ENCODE results near the gene NRXN3. TPM values are rescaled to one million over a fixed set of nuclear protein-coding genes. Genes with fewer than 3 reads are reported as not detected.

Gene NRXN3
- total and polyA plus RNA-seq, 4 donors, result 1.4 to 8.3 (median 4.4) TPM

DNA sequence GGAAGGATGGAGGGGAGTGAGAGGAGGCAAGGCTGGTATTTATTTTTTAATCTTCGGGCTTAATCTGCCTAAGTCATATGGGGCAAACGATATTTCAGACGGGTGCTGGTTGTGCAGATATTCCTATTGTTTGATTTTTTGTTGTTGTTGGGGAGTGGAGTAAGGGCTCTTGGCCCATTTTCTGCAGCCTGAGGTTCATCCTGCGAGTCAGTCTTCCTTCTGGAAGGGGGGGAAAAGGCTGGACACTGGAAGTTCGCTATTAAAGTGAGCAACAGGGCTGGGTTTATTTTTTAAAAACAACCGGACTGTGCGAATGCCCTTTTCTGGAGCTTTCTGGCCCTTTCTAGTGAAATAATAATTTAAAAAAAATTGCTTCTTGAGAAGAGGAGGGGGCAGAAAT is 2.3 kb downstream of the NRXN3 start:
- ATAC-seq (ENCODE audit: insufficient read depth, low FRiP score), result no peak
- no peak overlapping the region for H3K27ac ChIP-seq (ENCODE audit: low read depth in 1 of 2, low read length in 1 of 2)
- no peak for DNase-seq
- no peaks in the 10 kb centered on the region for H3K36me3 ChIP-seq (ENCODE audit: control insufficient read depth in 4 of 4, insufficient read depth in 4 of 4, low read length in 4 of 4)
- H3K9me3 ChIP-seq (ENCODE audit: control insufficient read depth in 4 of 4, insufficient read depth in 3 of 4, low read length in 3 of 4), result peaks cover 0 to 2% (median 0%) of the 10 kb centered on the region in 4 donors
- no peak overlapping the region for H3K9ac ChIP-seq (ENCODE audit: insufficient read depth in 1 of 2, low read length in 2 of 2)
- H3K4me3 ChIP-seq, result no peak overlapping the region
- peaks cover 0 to 12% (median 5%) of the 10 kb centered on the region in 3 donors for H3K27me3 ChIP-seq (ENCODE audit: control insufficient read depth in 3 of 3, insufficient read depth in 3 of 3, low read length in 2 of 3)
- H3K4me1 ChIP-seq (ENCODE audit: control insufficient read depth in 5 of 5, insufficient read depth in 5 of 5, low read length in 5 of 5), result no peaks in the 10 kb centered on the region
- TF ChIP-seq, protein P1, sequence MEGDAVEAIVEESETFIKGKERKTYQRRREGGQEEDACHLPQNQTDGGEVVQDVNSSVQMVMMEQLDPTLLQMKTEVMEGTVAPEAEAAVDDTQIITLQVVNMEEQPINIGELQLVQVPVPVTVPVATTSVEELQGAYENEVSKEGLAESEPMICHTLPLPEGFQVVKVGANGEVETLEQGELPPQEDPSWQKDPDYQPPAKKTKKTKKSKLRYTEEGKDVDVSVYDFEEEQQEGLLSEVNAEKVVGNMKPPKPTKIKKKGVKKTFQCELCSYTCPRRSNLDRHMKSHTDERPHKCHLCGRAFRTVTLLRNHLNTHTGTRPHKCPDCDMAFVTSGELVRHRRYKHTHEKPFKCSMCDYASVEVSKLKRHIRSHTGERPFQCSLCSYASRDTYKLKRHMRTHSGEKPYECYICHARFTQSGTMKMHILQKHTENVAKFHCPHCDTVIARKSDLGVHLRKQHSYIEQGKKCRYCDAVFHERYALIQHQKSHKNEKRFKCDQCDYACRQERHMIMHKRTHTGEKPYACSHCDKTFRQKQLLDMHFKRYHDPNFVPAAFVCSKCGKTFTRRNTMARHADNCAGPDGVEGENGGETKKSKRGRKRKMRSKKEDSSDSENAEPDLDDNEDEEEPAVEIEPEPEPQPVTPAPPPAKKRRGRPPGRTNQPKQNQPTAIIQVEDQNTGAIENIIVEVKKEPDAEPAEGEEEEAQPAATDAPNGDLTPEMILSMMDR (IDR thresholded peaks at IDR 0.05; ENCODE audit: control extremely low read depth, extremely low read depth), result no peak
- WGBS, 2 donors, result 81 to 88% methylated on average over 7 of the region's 7 CpGs

DNA sequence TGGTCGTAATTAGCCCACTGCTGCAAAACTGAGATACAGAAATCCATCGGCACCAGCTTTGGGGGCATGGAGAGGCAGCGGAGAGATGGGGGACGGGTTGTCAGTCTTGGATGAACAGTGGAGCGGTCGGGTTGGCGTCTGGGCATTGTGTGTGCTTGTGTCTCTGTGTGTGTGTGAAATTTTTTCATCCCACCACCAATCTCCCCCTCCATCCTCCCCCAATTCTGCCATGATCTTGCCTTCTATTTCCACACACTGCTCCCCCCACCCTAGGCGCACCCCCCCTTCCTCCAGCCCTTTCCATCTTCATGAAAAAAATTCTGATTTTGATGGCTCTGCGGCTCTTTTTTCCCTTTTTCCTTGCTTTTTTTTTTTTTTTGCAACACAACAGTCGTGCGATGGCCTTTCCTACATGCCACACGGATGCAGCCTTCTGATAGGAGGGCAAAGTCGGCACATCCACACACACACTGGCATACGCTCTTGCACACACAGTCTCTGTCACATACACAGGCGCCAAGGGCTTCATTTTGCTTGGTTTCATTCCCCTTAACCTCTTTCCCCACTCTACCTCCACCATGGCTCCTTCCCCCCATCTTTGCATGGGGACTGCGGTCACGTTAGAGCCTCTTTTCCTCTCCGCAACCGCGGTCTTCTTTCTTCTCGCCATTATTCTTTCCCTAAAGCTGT is 3.3 kb downstream of the NRXN3 start:
- Histone ChIP-seq H3K36me3 (ENCODE audit: control insufficient read depth in 4 of 4, insufficient read depth in 4 of 4, low read length in 4 of 4) (no peaks in the 10 kb centered on the region), H3K4me3 (no peak overlapping the region), H3K9me3 (ENCODE audit: control insufficient read depth in 4 of 4, insufficient read depth in 3 of 4, low read length in 3 of 4) (peaks cover 0 to 2% (median 0%) of the 10 kb centered on the region in 4 donors), H3K4me1 (ENCODE audit: control insufficient read depth in 5 of 5, insufficient read depth in 5 of 5, low read length in 5 of 5) (no peaks in the 10 kb centered on the region), H3K9ac (ENCODE audit: insufficient read depth in 1 of 2, low read length in 2 of 2) (no peak overlapping the region), H3K27ac (ENCODE audit: low read depth in 1 of 2, low read length in 1 of 2) (no peak overlapping the region), H3K27me3 (ENCODE audit: control insufficient read depth in 3 of 3, insufficient read depth in 3 of 3, low read length in 2 of 3) (peaks cover 0 to 9% (median 5%) of the 10 kb centered on the region in 3 donors)
- ATAC-seq (ENCODE audit: insufficient read depth, low FRiP score) (no peak), DNase-seq (no peak)
- TF ChIP-seq, protein P1 (IDR thresholded peaks at IDR 0.05; ENCODE audit: control extremely low read depth, extremely low read depth), result no peak
- 91 to 93% methylated on average over 21 of the region's 21 CpGs for WGBS, 2 donors

- no peaks in the 10 kb centered on the region for H3K4me1 ChIP-seq (ENCODE audit: control insufficient read depth in 5 of 5, insufficient read depth in 5 of 5, low read length in 5 of 5)
- ATAC-seq (ENCODE audit: insufficient read depth, low FRiP score) (no peak), DNase-seq (no peak)
- no peak overlapping the region for H3K9ac ChIP-seq (ENCODE audit: insufficient read depth in 1 of 2, low read length in 2 of 2)
- H3K4me3 ChIP-seq, result no peak overlapping the region
- H3K36me3 ChIP-seq (ENCODE audit: control insufficient read depth in 4 of 4, insufficient read depth in 4 of 4, low read length in 4 of 4), result no peaks in the 10 kb centered on the region
- TF ChIP-seq, protein P1 (IDR thresholded peaks at IDR 0.05; ENCODE audit: control extremely low read depth, extremely low read depth), result no peak
- H3K27ac ChIP-seq (ENCODE audit: low read depth in 1 of 2, low read length in 1 of 2), result no peak overlapping the region
- H3K9me3 ChIP-seq (ENCODE audit: control insufficient read depth in 4 of 4, insufficient read depth in 3 of 4, low read length in 3 of 4), result peaks cover 0 to 3% (median 0%) of the 10 kb centered on the region in 4 donors
- WGBS, 2 donors, result 90 to 93% methylated on average over 9 of the region's 9 CpGs
- peaks cover 0 to 6% (median 5%) of the 10 kb centered on the region in 3 donors for H3K27me3 ChIP-seq (ENCODE audit: control insufficient read depth in 3 of 3, insufficient read depth in 3 of 3, low read length in 2 of 3)
Measured at GRCh38 chr14:78175412-78175811, 5.2 kb downstream of the NRXN3 start.

Measured in lung (tissue), 12 donors.